Nephron progenitor cell (in vitro differentiated cells): Measurements from ENCODE around the gene TRMT44.

Experiments used
- DNase-seq: peaks from one replicate; pipeline ENCODE4 v3.0.0; 2021
- H3K27ac Mint-ChIP-seq: 2 replicates; pipeline ENCODE4 v1.8.0; 2021; ENCODE audit warnings: mild to moderate bottlenecking, moderate library complexity, mixed read lengths
- H3K27me3 Mint-ChIP-seq: 2 replicates; pipeline ENCODE4 v1.8.0; 2021; ENCODE audit warnings: mild to moderate bottlenecking, low read depth, mixed read lengths; ENCODE audit not compliant: poor library complexity
- H3K36me3 Mint-ChIP-seq: 2 replicates; pipeline ENCODE4 v1.8.0; 2021; ENCODE audit warnings: low read depth, mixed read lengths
- H3K4me1 Mint-ChIP-seq: 2 replicates; pipeline ENCODE4 v1.8.0; 2021; ENCODE audit warnings: mixed read lengths
- H3K4me3 Mint-ChIP-seq: 2 replicates; pipeline ENCODE4 v1.8.0; 2021; ENCODE audit warnings: mild to moderate bottlenecking, moderate library complexity, mixed read lengths
- H3K9me3 Mint-ChIP-seq: 2 replicates; pipeline ENCODE4 v1.8.0; 2021; ENCODE audit warnings: mild to moderate bottlenecking, moderate library complexity, mixed read lengths
- CTCF ChIP-seq: fragments of 200-600 bp; sonication (generic); IDR thresholded peaks from 2 replicates; pipeline ENCODE4 v1.5.0; 2021; ENCODE audit warnings: antibody characterized with exemption

Gene TRMT44

GRCh38 chr4:8440492-8441311, at the start of gene TRMT44, which contains the start of gene ACOX3:
Gene TRMT44 (plus strand): TSS chr4:8440777. CDS start chr4:8440823, 46 bp downstream.
Gene ACOX3 (minus strand): TSS chr4:8440723. CDS start chr4:8416521, 24,202 bp downstream.
- H3K27me3 Mint-ChIP-seq, result peaks cover 12% of the 10 kb centered on the region
- peaks cover 55% of the 10 kb centered on the region for H3K4me1 Mint-ChIP-seq
- H3K9me3 Mint-ChIP-seq, result peaks cover 20% of the 10 kb centered on the region
- peak within 1 kb of the TSS; percentile 98 for H3K27ac Mint-ChIP-seq
- no peak for TF ChIP-seq CTCF
- peaks cover 12% of the 10 kb centered on the region for H3K36me3 Mint-ChIP-seq
- DNase-seq, result peak; percentile 95
- H3K4me3 Mint-ChIP-seq, result peak within 1 kb of the TSS; percentile 87

- no peak overlapping the region for H3K4me3 Mint-ChIP-seq
- H3K9me3 Mint-ChIP-seq, result no peaks in the 10 kb centered on the region
- H3K27ac Mint-ChIP-seq, result no peak overlapping the region
- peaks cover 32% of the 10 kb centered on the region for H3K36me3 Mint-ChIP-seq
- H3K4me1 Mint-ChIP-seq, result peaks cover 34% of the 10 kb centered on the region
- no peak for TF ChIP-seq CTCF
- H3K27me3 Mint-ChIP-seq, result no peaks in the 10 kb centered on the region
- no peak for DNase-seq
Measured at GRCh38 chr4:8391071-8391470, 49.5 kb upstream of the TRMT44 start.

GRCh38 chr4:8391972-8392371, 48.6 kb upstream of the TRMT44 start:
- no peak overlapping the region for H3K27ac Mint-ChIP-seq
- H3K36me3 Mint-ChIP-seq, result peaks cover 35% of the 10 kb centered on the region
- H3K27me3 Mint-ChIP-seq, result no peaks in the 10 kb centered on the region

GRCh38 chr4:8392591-8393190, 47.9 kb upstream of the TRMT44 start:
- H3K27me3 Mint-ChIP-seq, result no peaks in the 10 kb centered on the region
- peaks cover 30% of the 10 kb centered on the region for H3K36me3 Mint-ChIP-seq
- H3K27ac Mint-ChIP-seq, result no peak overlapping the region
- TF ChIP-seq CTCF, result no peak
- DNase-seq, result peak; percentile 23
- H3K4me3 Mint-ChIP-seq, result no peak overlapping the region
- no peaks in the 10 kb centered on the region for H3K9me3 Mint-ChIP-seq
- peaks cover 33% of the 10 kb centered on the region for H3K4me1 Mint-ChIP-seq

More at GRCh38 chr4:8391972-8392371, 48.6 kb upstream of the TRMT44 start:
- no peaks in the 10 kb centered on the region for H3K9me3 Mint-ChIP-seq
- no peak overlapping the region for H3K4me3 Mint-ChIP-seq
- peaks cover 33% of the 10 kb centered on the region for H3K4me1 Mint-ChIP-seq
- no peak for DNase-seq
- TF ChIP-seq CTCF, result no peak

- no peak for DNase-seq
- Mint-ChIP-seq H3K4me1 (peaks cover 39% of the 10 kb centered on the region), H3K36me3 (peaks cover 35% of the 10 kb centered on the region), H3K9me3 (no peaks in the 10 kb centered on the region), H3K4me3 (no peak overlapping the region), H3K27ac (peak overlapping the region; percentile 98), H3K27me3 (no peaks in the 10 kb centered on the region)
- no peak for TF ChIP-seq CTCF
Measured at GRCh38 chr4:8393593-8394038, 47.0 kb upstream of the TRMT44 start.
